NCI-H1048 (cell line): ENCODE results near the gene LCMT1.
"Not testable (repeated sequence)": the region's sequence is repeated elsewhere in the genome, so short reads cannot be mapped to it uniquely, and the experiment has no call there.

Source experiments
- DNase-seq: peaks from one replicate; lab custom pipeline; 2025; lab: John Stamatoyannopoulos, UW

The LCMT1 gene

GRCh38 chr16:25111403-25112166 lies at the start of gene LCMT1:
Gene LCMT1, plus strand, starts transcription at chr16:25111742. Its CDS starts 142 bp downstream, at chr16:25111884.
- peak; percentile 87 for DNase-seq

- DNase-seq, result no peak
Measured at GRCh38 chr16:25063102-25063501, 48.4 kb upstream of the LCMT1 start.

GRCh38 chr16:25063865-25064264 lies 47.7 kb upstream of the LCMT1 start:
- no peak for DNase-seq

- not testable (repeated sequence) for DNase-seq
Measured at GRCh38 chr16:25064281-25064680, 47.3 kb upstream of the LCMT1 start.

GRCh38 chr16:25064937-25065336 lies 46.6 kb upstream of the LCMT1 start:
- DNase-seq, result no peak

GRCh38 chr16:25065899-25066298 lies 45.6 kb upstream of the LCMT1 start:
- no peak for DNase-seq

- no peak for DNase-seq
Measured at GRCh38 chr16:25066426-25066746, 45.2 kb upstream of the LCMT1 start.

GRCh38 chr16:25066747-25067631 lies 44.6 kb upstream of the LCMT1 start:
- DNase-seq, result no peak

- no peak for DNase-seq
Measured at GRCh38 chr16:25073854-25074253, 37.7 kb upstream of the LCMT1 start.

GRCh38 chr16:25078386-25078978 lies 33.1 kb upstream of the LCMT1 start:
- DNase-seq, result no peak

- no peak for DNase-seq
Measured at GRCh38 chr16:25079637-25080378, 31.7 kb upstream of the LCMT1 start.

GRCh38 chr16:25080420-25081131 lies 31.0 kb upstream of the LCMT1 start:
- DNase-seq, result no peak

GRCh38 chr16:25081702-25082101 lies 29.8 kb upstream of the LCMT1 start:
- no peak for DNase-seq

- no peak for DNase-seq
Measured at GRCh38 chr16:25083065-25083464, 28.5 kb upstream of the LCMT1 start.

- DNase-seq, result no peak
Measured at GRCh38 chr16:25083701-25084100, 27.8 kb upstream of the LCMT1 start.

- DNase-seq, result no peak
Measured at GRCh38 chr16:25084797-25085196, 26.7 kb upstream of the LCMT1 start.

- no peak for DNase-seq
Measured at GRCh38 chr16:25087761-25088160, 23.8 kb upstream of the LCMT1 start.

GRCh38 chr16:25089351-25089750 lies 22.2 kb upstream of the LCMT1 start:
- no peak for DNase-seq

- DNase-seq, result no peak
Measured at GRCh38 chr16:25092441-25092840, 19.1 kb upstream of the LCMT1 start.

GRCh38 chr16:25093208-25094061 lies 18.1 kb upstream of the LCMT1 start:
- no peak for DNase-seq

GRCh38 chr16:25094596-25094995 lies 16.9 kb upstream of the LCMT1 start:
- no peak for DNase-seq
